ENCODE measurements around the gene INTS4.
"Not testable (repeated sequence)": the region's sequence is repeated elsewhere in the genome, so short reads cannot be mapped to it uniquely, and the experiment has no call there.

Gene INTS4

DNA sequence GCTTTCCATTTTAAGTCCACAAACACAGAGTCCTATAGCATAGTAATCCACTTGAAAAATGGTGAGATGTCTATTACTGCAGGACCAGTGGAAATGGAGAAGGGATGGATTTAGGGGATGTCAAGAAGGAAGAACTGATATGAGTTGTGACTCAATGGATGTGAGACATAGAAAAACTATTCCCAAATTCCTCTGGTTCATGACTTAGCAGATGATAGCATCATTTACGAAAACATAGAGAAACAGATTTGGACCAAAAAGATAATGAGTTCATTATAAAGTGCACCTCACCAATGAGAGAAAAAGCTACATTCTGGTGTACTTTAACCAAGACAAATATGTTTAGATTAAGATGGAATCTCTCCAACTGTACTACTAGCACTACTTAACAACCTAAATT, 51.2 kb downstream of the INTS4 start:
- not testable (repeated sequence) for DNase-seq (ENCODE audit: low spot score)

DNA sequence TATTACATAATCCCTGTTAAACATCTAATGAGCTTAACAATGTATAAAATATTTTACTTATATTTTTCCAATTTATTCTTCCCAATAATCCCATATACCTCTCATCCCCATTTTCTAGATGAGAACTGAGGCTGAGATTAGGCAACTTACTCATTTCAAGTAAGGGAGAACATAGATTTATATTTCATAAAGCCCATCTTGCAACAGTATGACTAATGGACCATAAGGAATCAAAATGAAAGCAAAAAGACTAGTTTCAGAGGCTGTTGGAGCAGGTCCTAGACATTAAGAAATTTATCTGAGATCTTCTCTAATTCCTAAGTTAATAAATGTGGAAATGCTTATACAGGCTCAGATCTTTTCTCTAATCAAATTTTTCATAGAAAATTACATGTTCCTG, 52.0 kb downstream of the INTS4 start:
- DNase-seq (ENCODE audit: low spot score): not testable (repeated sequence)

DNA sequence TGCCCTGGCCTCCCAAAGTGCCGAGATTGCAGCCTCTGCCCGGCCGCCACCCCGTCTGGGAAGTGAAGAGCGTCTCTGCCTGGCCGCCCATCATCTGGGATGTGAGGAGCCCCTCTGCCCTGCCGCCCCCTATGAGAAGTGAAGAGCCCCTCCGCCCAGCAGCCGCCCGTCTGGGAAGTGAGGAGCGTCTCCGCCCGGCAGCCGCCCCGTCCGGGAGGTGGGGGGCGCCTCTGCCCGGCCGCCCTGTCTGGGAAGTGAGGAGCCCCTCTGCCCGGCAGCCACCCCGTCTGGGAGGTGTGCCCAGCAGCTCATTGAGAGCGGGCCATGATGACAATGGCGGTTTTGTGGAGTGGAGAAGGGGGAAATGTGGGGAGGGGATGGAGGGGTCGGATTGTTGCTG, 60.9 kb downstream of the INTS4 start:
- not testable (repeated sequence) for DNase-seq (ENCODE audit: low spot score)

DNA sequence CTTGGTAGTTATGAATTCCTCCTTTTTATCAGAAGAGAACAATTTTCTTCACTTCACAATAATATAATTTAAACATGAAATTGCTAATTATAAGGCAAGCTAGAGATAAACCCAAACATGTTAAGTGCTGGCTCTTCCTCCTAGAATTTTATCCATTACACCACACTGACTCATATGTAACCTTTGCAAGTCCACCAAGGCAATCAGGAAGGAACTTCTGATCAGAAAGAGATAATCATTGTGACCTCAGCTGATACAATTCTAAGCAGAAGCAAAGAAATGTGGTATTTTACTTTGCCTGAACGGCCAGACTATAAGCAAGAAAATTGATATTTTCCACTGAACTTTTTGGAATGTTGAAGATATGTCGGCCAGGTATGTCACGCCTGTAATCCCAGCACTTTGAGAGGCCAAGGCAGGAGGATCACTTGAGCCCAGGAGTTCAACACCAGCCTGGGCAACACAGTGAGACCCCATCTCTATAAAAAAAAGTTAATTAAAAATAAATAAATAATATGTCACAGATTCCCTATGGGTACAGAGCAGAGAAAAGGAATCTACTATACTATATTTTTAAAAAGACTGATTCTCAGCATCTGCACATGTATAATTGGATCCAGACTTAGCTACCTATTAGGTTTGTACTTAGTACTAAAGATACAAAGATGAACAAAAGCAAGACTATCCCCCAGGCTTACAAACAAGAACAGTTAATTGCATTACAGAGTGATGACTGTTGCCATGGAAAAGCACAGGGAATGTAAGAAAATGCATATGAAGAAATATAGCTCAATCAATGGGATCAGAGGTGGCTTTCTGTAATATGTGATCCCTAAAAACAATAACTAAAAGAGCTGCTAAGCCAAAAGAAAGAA, 63.9 kb downstream of the INTS4 start:
- DNase-seq (ENCODE audit: low spot score): not testable (repeated sequence)

DNA sequence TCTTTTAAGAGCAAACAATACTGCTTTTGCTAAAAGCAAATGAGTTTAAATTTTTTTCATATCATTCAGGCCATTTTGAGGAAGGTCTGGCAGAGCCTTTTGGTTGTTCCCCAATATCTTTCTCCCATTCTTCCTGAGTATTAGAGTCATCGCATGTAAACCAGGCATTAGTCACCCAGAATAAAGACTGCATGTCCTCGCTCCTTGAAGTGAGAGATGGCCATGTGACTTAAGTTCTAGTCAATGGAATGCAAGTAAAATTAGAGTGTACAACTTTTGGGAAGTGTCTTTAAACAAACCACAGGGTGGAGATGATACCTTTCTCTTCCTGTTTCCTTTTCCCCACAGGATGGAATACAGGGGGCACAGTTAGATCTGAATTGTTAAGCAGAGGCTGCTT, 76.8 kb downstream of the INTS4 start:
- DNase-seq (ENCODE audit: low spot score): not testable (repeated sequence)

DNA sequence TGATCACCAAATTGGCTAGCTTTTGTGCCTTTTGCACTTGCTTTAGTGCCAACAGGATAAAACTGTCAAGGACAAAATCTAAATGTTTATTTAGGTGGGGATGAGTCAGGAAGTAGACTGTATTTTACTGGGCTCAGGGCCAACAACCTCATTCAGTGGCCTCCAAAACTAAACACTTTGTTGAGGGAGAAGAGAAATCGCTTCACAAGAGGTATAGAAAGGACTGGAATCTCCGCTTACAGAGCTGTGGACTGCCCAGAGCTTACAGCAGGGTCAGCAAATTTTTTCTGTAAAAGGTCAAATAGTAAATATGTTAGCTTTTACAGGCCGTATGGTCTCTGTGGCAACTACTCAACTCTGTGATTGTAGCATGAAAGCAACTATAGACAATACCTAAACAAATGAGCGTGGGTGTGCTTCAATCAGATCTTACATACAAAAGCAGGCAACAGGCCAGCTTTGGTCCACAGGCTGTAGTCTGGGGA, 80.1 kb downstream of the INTS4 start:
- DNase-seq (ENCODE audit: low spot score): not testable (repeated sequence)

DNA sequence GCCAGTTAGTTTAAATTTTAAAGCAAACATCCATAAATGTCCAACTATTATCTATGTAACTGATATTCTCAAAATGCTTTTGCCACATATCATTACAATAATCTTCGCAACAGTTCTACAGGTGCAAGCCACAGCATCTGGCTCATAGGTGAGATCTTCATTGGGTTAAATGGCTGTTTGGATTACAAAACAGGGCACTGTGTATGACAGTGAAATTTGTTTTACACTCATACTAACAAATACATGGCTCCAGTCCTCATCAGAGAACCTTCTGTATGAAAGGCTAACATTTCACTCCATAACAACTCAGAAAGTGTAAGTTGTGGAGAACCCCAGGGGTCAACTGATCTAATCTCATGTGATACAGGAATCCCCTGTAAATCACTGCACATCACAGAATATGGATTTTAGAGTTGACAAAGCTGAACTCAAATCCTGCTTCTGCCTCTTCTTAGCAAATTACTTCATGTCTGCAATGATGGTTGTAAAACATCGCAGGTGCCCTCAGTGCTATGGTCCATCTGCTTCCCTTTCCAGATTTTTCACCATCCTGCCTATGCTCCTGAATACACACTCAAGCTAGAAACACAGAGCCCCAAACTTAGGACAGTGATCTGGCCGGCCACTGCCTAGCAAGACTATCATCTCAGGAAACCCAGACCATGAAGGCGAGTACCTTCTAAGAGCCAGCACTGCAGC, 80.7 kb downstream of the INTS4 start:
- not testable (repeated sequence) for DNase-seq (ENCODE audit: low spot score)

DNA sequence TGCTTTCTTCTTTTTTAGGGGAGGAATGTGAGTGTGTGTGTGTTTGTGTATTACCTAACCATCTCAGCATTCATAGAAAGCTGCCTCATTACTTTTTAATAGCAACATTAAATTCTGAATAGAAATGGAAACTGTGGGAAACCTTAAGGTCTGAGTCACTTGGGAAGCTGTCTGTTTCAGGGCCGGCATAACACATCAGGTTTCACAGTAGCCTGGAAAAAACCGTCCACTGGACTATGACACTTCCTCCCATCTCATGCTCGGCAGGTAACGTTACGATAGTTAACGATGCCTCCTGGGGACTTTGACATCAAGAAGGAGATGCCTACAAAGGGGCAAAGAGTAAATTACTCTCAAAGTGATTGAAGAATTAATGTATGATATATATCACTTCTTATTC, 83.6 kb downstream of the INTS4 start:
- not testable (repeated sequence) for DNase-seq (ENCODE audit: low spot score)

DNA sequence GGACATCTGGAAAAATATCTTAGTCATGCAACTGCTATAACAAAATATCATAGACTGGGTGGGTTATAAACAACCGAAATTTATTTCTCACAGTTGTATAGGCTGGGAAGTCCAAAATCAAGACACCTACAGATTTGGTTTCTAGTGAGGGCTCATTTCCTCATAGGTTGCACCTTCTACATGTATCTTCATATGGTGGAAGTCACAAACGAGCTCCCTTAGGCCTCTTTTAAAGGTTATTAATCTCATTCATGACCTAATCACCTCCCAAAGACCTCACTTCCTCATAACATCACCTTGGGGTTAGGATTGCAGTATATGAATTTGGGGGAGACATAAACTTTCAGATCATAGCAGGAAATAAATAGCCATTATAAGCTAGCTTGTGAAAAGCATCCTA, 85.2 kb downstream of the INTS4 start:
- DNase-seq (ENCODE audit: low spot score): no peak

DNA sequence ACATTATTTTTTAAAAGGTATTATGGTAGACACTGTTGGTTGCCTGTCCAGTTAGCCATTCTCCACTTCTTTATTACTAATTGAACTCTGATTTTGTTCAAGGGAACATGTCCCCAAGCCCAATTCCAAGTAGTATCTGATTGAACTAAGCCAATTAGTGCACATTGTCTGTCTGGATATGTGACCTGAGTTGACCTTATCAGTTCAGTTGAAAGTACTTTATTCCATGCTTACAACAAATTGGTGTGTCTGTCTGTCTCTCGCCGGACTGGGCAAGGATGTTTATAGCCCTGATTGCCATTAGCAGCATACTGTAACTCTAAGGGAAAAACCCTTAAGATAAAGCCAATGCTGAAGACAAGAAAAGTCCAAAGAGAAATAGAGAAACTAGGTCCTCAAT, 85.6 kb downstream of the INTS4 start:
- no peak for DNase-seq (ENCODE audit: low spot score)

DNA sequence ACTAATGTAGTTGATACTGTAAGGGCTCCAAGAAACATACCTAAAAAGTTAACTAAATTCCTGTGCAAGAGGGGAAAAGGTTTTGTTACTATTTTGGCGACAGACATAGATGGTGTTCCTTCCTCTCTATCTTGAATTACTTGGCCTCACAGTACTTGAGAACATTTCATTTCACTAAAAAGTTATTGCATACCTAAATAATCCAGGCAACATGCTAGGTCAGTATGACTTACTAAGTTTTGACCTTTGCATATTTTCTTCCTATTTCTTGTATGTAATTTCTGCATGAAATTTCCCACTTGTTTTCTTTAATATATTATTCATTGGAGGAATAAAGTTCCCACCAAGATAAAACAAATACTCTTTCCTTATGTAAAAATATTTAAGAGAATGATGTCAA, 99.5 kb downstream of the INTS4 start:
- not testable (repeated sequence) for DNase-seq (ENCODE audit: low spot score)

DNA sequence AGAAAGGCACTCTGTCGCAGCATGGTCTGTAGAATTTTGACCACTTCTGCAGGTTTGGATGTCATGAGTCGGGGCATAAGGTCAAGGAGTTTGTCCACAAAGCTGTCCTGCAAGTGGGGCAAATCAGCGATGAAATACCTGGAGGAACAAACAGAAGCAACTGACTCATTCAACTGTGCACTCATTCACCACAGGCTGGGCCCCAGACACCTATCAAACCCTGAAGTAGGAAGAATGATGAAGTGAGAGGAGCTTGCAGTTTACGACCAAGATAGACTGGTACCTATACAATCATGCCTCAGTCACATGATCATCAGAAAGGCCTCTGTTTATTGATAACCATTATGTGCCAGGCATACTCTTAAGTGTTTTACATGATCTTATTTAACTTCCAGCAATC, 102.8 kb downstream of the INTS4 start:
- not testable (repeated sequence) for DNase-seq (ENCODE audit: low spot score)

DNA sequence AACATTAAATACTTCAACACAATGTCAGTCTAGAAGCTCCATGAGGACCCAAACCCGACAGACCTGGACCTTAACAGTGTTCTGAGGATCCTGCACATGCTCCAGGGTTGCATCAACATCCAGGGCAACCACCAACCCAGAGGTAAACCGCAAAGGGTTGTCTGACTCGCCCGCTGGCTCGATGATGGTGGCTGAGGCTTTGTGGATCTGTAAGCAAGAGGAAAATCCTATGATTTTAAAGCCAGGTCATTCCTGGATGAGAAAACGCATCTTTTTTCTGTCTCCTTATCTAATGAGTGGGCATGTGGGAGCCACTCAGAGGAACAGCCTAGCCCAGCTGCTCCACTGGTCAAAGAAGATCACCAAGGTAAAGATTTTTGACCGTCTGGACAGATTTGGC, 103.2 kb downstream of the INTS4 start:
- not testable (repeated sequence) for DNase-seq (ENCODE audit: low spot score)

DNA sequence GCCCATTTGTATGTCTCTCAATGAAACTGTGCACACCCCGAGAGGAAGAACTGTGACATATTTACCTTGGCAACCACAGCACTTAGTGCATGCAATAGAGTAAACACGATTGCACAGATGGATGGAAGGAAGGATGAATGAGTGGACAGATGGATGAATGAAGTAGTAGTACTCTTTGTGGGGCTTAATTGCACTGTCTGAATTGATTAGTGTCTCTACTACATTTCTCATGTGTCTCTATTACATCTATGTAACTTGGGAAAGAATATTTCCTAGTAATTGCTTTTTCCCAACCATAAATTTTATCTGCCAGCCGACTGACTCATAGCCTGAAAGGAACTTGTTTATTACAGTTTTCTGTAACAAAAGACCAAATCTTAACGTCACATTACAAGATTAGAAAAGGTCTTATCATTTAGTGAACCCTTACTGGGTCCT, 103.8 kb downstream of the INTS4 start:
- DNase-seq (ENCODE audit: low spot score): not testable (repeated sequence)

DNA sequence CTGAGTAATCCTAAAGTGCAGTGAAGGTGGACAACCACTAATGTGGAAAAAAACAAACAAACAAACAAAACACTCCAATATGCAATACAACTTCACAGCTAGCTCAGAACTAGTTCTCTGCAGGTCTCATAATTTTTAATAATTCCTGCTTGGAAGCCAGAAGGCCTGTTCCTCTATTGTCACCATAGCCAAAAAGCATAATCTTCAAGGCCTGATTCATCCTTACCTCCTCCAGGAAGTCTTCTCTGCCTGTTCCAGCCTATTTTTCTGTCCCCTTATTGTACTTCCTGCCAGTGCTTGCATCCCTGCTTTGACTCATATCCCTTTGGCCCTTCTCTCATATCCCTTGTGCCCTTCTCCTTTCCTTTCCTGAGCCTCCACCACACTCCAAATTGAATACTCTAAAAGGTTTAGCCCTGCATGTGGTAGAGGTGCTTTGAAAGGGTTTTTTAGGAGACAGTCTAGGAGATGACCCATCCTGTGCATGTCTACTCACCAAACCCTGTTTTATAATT, 104.3 kb downstream of the INTS4 start:
- DNase-seq (ENCODE audit: low spot score): not testable (repeated sequence)

DNA sequence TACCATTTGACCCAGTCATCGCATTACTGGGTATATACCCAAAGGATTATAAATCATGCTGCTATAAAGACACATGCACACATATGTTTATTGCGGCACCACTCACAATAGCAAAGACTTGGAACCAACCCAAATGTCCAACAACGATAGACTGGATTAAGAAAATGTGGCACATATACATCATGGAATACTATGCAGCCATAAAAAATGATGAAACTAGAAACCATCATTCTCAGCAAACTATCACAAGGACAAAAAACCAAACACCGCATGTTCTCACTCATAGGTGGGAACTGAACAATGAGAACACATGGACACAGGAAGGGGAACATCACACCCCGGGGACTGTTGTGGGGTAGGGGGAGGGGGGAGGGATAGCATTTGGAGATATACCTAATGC, 105.4 kb downstream of the INTS4 start:
- not testable (repeated sequence) for DNase-seq (ENCODE audit: low spot score)

DNA sequence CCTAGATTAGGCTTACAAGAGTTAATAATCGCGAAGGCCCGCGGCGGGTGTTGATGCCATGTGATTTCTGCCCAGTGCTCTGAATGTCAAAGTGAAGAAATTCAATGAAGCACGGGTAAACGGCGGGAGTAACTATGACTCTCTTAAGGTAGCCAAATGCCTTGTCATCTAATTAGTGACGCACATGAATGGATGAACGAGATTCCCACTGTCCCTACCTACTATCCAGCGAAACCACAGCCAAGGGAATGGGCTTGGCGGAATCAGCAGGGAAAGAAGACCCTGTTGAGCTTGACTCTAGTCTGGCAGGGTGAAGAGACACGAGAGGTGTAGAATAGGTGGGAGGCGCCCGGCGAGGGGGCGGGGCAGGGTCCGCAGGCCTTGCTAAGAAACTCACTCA, 108.1 kb downstream of the INTS4 start:
- DNase-seq (ENCODE audit: low spot score): no peak

DNA sequence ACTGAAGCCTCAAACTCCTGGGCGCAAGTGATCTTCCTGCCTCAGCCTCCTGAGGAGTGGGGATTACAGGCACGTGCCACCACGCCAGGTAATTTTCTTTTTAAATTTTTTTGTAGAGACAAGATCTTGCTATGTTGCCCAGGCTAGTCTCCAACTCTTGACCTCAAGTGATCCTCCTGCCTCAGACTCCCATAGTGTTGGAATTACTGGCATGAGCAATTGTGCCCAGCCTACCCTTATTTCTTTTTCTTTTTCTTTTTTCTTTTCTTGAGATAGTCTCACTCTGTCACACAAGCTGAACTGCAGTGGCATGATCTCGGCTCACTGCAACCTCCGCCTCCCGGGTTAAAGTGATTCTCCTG, 109.7 kb downstream of the INTS4 start:
- DNase-seq (ENCODE audit: low spot score): no peak

DNA sequence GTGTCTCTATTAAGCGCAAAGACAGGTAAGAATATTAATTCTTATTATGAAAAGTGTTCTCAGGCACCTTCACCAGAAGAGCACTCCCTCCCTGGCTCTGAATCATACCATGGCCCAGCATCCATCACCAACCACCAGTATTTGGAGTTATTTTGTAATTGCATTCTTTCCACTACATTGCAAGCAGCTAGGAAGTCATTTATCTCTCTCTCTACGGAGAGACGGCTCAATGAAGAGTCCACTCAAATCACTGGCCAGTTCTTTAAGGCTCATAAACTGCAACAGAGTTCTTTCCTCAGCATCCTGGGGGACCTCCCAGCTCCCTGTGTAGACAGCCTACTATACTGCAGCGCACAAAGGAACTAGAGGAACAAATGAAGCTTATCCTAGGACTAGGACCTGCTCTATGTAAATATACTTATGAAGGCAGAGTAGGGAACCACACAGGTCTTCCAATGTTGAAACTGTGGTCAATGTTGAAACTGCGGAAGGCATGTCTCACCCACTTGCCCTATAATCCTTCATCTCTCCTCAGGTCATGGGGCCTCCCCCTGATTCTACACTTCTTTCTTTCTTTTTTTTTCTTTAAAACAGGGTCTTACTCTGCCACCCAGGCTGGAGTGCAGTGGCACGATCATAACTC, 110.2 kb downstream of the INTS4 start:
- no peak for DNase-seq (ENCODE audit: low spot score)

DNA sequence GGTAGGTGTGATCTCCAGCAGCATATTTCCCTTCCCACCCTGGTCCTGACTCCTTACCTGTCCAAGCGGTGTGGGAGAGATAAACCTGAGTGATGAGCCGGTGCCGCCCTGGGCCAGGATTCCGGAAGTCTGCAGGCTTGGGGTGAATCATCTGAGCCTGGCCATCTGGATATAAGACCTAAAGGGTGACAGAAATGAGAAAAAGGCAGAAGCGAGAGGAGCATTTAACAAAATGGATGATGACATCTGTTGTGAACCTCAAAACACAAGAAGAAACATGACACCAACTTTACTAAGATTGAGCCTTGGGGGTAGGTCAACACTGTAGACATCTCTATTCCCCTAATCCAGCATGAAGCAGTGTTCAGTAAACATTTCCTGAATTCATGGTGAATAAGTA, 110.7 kb downstream of the INTS4 start:
- DNase-seq (ENCODE audit: low spot score): no peak

DNA sequence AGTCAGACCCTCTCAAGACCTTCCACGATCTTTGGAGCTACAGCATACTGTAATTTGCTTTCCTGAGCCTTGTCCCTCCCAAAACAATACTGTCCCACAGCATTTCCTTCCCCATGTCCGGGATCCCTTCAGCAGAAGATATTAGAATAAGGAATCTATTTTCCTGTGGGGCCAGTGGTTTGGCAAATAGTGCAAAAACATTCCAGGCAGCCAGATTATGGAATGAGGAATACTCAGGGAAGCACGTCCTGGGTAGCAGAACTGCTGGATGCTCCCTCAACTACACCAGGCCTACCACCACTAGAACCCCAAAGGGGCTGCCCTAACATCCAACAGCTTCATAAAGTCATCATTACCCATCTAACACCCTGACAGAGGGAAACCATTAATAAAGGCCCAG, 112.1 kb downstream of the INTS4 start:
- DNase-seq (ENCODE audit: low spot score): no peak

DNA sequence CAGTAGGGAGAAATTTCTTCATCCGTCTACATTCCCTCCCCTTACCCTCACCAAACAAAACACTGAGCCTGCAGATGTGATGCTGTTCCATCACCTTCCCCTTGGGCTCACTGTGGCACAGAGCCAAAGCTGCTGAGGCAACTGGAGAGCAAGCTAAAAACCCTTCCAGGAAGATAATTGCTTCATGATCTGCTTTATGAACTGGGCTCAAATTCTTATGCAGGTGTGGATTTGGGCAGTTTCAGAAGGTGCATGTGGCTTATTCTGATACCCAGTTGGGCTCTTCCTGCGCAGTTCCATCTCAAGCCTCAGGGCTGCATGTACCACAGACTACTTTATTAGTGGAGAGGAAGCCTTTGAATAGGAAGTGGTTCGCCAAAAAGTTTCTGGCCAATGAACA, 115.2 kb downstream of the INTS4 start:
- DNase-seq (ENCODE audit: low spot score): no peak
